H1 (cell line): Measurements from ENCODE around the gene MAN1A2. TPM values are rescaled to one million over a fixed set of nuclear protein-coding genes. Genes with fewer than 3 reads are reported as not detected.
A peak's percentile ranks its signal among the peaks of the same experiment; 100 is the strongest.

Experiments used
- CTCF ChIA-PET: fragments of 300-600 bp; sonication (Branson Sonifier 250); formaldehyde crosslinking; loops from one replicate; lab custom pipeline; 2021; ENCODE audit not compliant: partially characterized antibody; lab: Charles Lee
- POLR2A ChIA-PET: fragments of 300-600 bp; sonication (Branson Sonifier 250); formaldehyde crosslinking; loops from one replicate; lab custom pipeline; 2021; ENCODE audit warnings: inconsistent platforms; ENCODE audit not compliant: partially characterized antibody; lab: Charles Lee
- DNase-seq, 2 experiments: peaks; one replicate each; pipeline versions ENCODE4 v3.0.0 to v3.0.0-alpha.2; 2010 to 2022; ENCODE audit warnings: low spot score in 2 of 2, low read depth in 1 of 2, mixed read lengths in 1 of 2
- FAIRE-seq: peaks from 2 replicates; lab custom pipeline; 2011; peaks lifted over from hg19 to GRCh38; lab: Jason Lieb, UNC
- H2AFZ ChIP-seq: 2 replicates; pipeline ENCODE4 v1.8.1; 2012; ENCODE audit warnings: low read length, inconsistent platforms
- H2AK5ac ChIP-seq: 2 replicates; pipeline ENCODE4 v1.6.1; 2013; ENCODE audit warnings: low read depth, low read length
- H2BK120ac ChIP-seq: replicated peaks from 2 replicates; pipeline ENCODE3; 2013; ENCODE audit warnings: low read depth, low read length, inconsistent platforms
- H2BK12ac ChIP-seq: 2 replicates; pipeline ENCODE4 v1.6.1; 2013; ENCODE audit warnings: low read depth, low read length
- H2BK15ac ChIP-seq: 2 replicates; pipeline ENCODE4 v1.6.1; 2013; ENCODE audit warnings: low read length
- H2BK20ac ChIP-seq: 2 replicates; pipeline ENCODE4 v1.6.1; 2013; ENCODE audit warnings: low read length
- H2BK5ac ChIP-seq: 2 replicates; pipeline ENCODE4 v1.6.1; 2013; ENCODE audit warnings: low read depth, low read length
- H3K14ac ChIP-seq: 2 replicates; pipeline ENCODE4 v1.6.1; 2013; ENCODE audit warnings: inconsistent platforms; ENCODE audit not compliant: insufficient read length
- H3K18ac ChIP-seq: 2 replicates; pipeline ENCODE4 v1.6.1; 2013; ENCODE audit warnings: low read length; ENCODE audit errors: extremely low read depth
- H3K23ac ChIP-seq: 2 replicates; pipeline ENCODE4 v1.6.1; 2013; ENCODE audit warnings: inconsistent platforms; ENCODE audit not compliant: insufficient read length
- H3K23me2 ChIP-seq: 2 replicates; pipeline ENCODE4 v1.6.1; 2013; ENCODE audit warnings: low read depth, low read length
- H3K27ac ChIP-seq: 2 replicates; pipeline ENCODE4 v1.6.1; 2011; ENCODE audit warnings: low read depth, low read length, inconsistent platforms
- H3K27me3 ChIP-seq, 4 experiments: replicated peaks in 1 of 4; 1 replicate in 1 of 4; 2 replicates in 3 of 4; pipeline versions ENCODE4 v1.6.1 to v1.8.1; 2011 to 2013; ENCODE audit warnings: low read length in 3 of 4, mild to moderate bottlenecking in 3 of 4, inconsistent platforms in 2 of 4, mixed read lengths in 2 of 4, moderate library complexity in 1 of 4; ENCODE audit not compliant: control insufficient read depth in 3 of 4, insufficient read depth in 3 of 4; ENCODE audit errors: extremely low read depth in 1 of 4
- H3K36me3 ChIP-seq, 4 experiments: 2 replicates each; pipeline versions ENCODE4 v1.6.1 to v1.8.1; 2011 to 2013; ENCODE audit warnings: mild to moderate bottlenecking in 4 of 4, low read length in 3 of 4, moderate library complexity in 2 of 4, control low read depth in 1 of 4, inconsistent platforms in 1 of 4; ENCODE audit not compliant: insufficient read depth in 4 of 4, control insufficient read depth in 2 of 4
- H3K4ac ChIP-seq: replicated peaks from 2 replicates; pipeline ENCODE3; 2013; ENCODE audit warnings: low read length, low read depth, mixed read lengths, inconsistent platforms; ENCODE audit not compliant: insufficient read length
- H3K4me1 ChIP-seq, 4 experiments: replicated peaks in 1 of 4; 1 replicate in 1 of 4; 2 replicates in 3 of 4; pipeline versions ENCODE4 v1.6.1 to v1.8.1; 2011 to 2013; ENCODE audit warnings: low read length in 3 of 4, inconsistent platforms in 2 of 4, mixed read lengths in 1 of 4; ENCODE audit not compliant: insufficient read depth in 4 of 4, control insufficient read depth in 3 of 4
- H3K4me2 ChIP-seq, 2 experiments: 2 replicates each; pipeline versions ENCODE4 v1.6.1 to v1.8.1; 2011 to 2013; ENCODE audit warnings: low read depth in 2 of 2, low read length in 2 of 2, control low read depth in 1 of 2, inconsistent platforms in 1 of 2, mild to moderate bottlenecking in 1 of 2; ENCODE audit not compliant: insufficient read depth in 1 of 2
- H3K4me3 ChIP-seq, 4 experiments: fragments of 200-600, 300-600 bp in 1 of 4; sonication (generic), shearing (Covaris generic), sonication (Bioruptor Twin) in 1 of 4; 2 replicates each; pipeline versions ENCODE4 v1.5.1 to v1.8.1; 2011 to 2016; ENCODE audit warnings: low read length in 4 of 4, low read depth in 3 of 4, control low read depth in 2 of 4, inconsistent platforms in 2 of 4, mild to moderate bottlenecking in 2 of 4, mixed read lengths in 1 of 4, moderate library complexity in 1 of 4; ENCODE audit not compliant: insufficient read depth in 2 of 4; ENCODE audit errors: extremely low read depth in 1 of 4
- H3K56ac ChIP-seq: replicated peaks from 2 replicates; pipeline ENCODE3; 2013; ENCODE audit warnings: low read depth, mild to moderate bottlenecking, mixed read lengths, low read length, inconsistent platforms; ENCODE audit not compliant: insufficient read length
- H3K79me1 ChIP-seq: 2 replicates; pipeline ENCODE4 v1.6.1; 2013; ENCODE audit warnings: low read depth, low read length, control low read depth
- H3K79me2 ChIP-seq, 2 experiments: 2 replicates each; pipeline versions ENCODE4 v1.6.1 to v1.8.1; 2012 to 2013; ENCODE audit warnings: low read length in 2 of 2, mild to moderate bottlenecking in 2 of 2, inconsistent platforms in 1 of 2; ENCODE audit not compliant: insufficient read depth in 2 of 2, control insufficient read depth in 1 of 2
- H3K9ac ChIP-seq, 4 experiments: replicated peaks in 1 of 4; 1 replicate in 1 of 4; 2 replicates in 3 of 4; pipeline versions ENCODE4 v1.6.1 to v1.8.1; 2011 to 2013; ENCODE audit warnings: low read depth in 3 of 4, low read length in 3 of 4, control low read depth in 2 of 4, mild to moderate bottlenecking in 2 of 4, moderate library complexity in 2 of 4, inconsistent platforms in 1 of 4; ENCODE audit errors: extremely low read depth in 1 of 4
- H3K9me3 ChIP-seq, 2 experiments: 2 replicates each; pipeline versions ENCODE4 v1.6.1 to v1.8.1; 2012 to 2013; ENCODE audit warnings: mild to moderate bottlenecking in 2 of 2, moderate library complexity in 2 of 2, control low read depth in 1 of 2, inconsistent platforms in 1 of 2, low read depth in 1 of 2, low read length in 1 of 2, mixed read lengths in 1 of 2; ENCODE audit not compliant: insufficient read depth in 2 of 2
- H4K20me1 ChIP-seq, 2 experiments: replicated peaks in 1 of 2; 2 replicates each; pipeline versions ENCODE3 to v1.8.1; 2011 to 2013; ENCODE audit warnings: inconsistent platforms in 2 of 2, low read length in 2 of 2, mild to moderate bottlenecking in 1 of 2; ENCODE audit not compliant: insufficient read depth in 2 of 2, control insufficient read depth in 1 of 2
- H4K5ac ChIP-seq: 2 replicates; pipeline ENCODE4 v1.6.1; 2013; ENCODE audit warnings: low read length, low read depth, mixed read lengths, inconsistent platforms; ENCODE audit not compliant: insufficient read length
- H4K8ac ChIP-seq: 2 replicates; pipeline ENCODE4 v1.8.0; 2013; ENCODE audit warnings: mild to moderate bottlenecking, moderate library complexity, low read length, inconsistent platforms; ENCODE audit not compliant: insufficient read depth; ENCODE audit errors: extremely low read depth
- H4K91ac ChIP-seq: replicated peaks from 2 replicates; pipeline ENCODE3; 2013; ENCODE audit warnings: low read length, mixed read lengths, inconsistent platforms; ENCODE audit not compliant: insufficient read length
- ASH2L ChIP-seq: fragments of 200-600, 300-600 bp; sonication (generic); IDR thresholded peaks from one replicate; pipeline ENCODE4 v1.7.1; 2017; ENCODE audit warnings: low read length
- BCL11A ChIP-seq, 2 experiments: IDR thresholded peaks; one replicate each; pipeline ENCODE4 v1.6.1; 2011; ENCODE audit warnings: low read depth in 2 of 2, low read length in 2 of 2, mild to moderate bottlenecking in 2 of 2
- CHD2 ChIP-seq: IDR thresholded peaks from 2 replicates; pipeline ENCODE4 v1.6.1; 2012; ENCODE audit warnings: low read length, improper control_type of control experiment
- E2F6 ChIP-seq: IDR thresholded peaks from 2 replicates; pipeline ENCODE4 v1.6.1; 2012; ENCODE audit warnings: inconsistent platforms
- EGR1 ChIP-seq: IDR thresholded peaks from 2 replicates; pipeline ENCODE4 v1.6.1; 2011; ENCODE audit warnings: low read depth, low read length, borderline replicate concordance
- JUND ChIP-seq: IDR thresholded peaks from 2 replicates; pipeline ENCODE4 v1.6.1; 2011; ENCODE audit warnings: mild to moderate bottlenecking, improper control_type of control experiment, low read length
- POU5F1 ChIP-seq: IDR thresholded peaks from 2 replicates; pipeline ENCODE4 v1.6.1; 2011; ENCODE audit warnings: low read depth, mild to moderate bottlenecking, low read length, moderate library complexity
- SAP30 ChIP-seq: fragments of 300-600 bp; sonication (generic); IDR thresholded peaks from 2 replicates; pipeline ENCODE4 v1.7.1; 2012; ENCODE audit warnings: low read length, moderate library complexity, mild to moderate bottlenecking, inconsistent platforms; ENCODE audit not compliant: insufficient read depth, insufficient replicate concordance
- SP2 ChIP-seq: IDR thresholded peaks from 2 replicates; pipeline ENCODE4 v1.6.1; 2012; ENCODE audit warnings: mild to moderate bottlenecking, low read length, inconsistent platforms
- TBP ChIP-seq: IDR thresholded peaks from 2 replicates; pipeline ENCODE4 v1.6.1; 2011; ENCODE audit warnings: low read depth, low read length, improper control_type of control experiment
- WGBS, 2 experiments: shearing (Covaris generic) in 1 of 2; methylation state at CpG; one replicate each; pipeline versions ENCODE4 v1.1.6 to v1.1.7; 2013 to 2015; ENCODE audit warnings: low lambda C conversion rate in 2 of 2, mixed read lengths in 2 of 2, inconsistent platforms in 1 of 2, low coverage in 1 of 2, missing lambda C conversion rate in 1 of 2; ENCODE audit not compliant: insufficient replicate concordance in 2 of 2, insufficient coverage in 1 of 2, insufficient read length in 1 of 2; ENCODE audit errors: extremely low coverage in 1 of 2, missing lambda C conversion rate in 1 of 2; 5-methylcytosine and 5-hydroxymethylcytosine counted together
- polyA plus RNA-seq, 7 experiments: library from polyadenylated mRNA; depleted of rRNA in 3 of 7; stranded (reverse) in 5 of 7; unstranded in 2 of 7; fragments of >200 nt in 5 of 7; fragments of 200-250 nt in 2 of 7; gene quantifications; 1 replicate in 5 of 7; 2 replicates in 1 of 7; 4 replicates in 1 of 7; pipeline versions ENCODE4 v1.2.1 to v1.2.3, GENCODE V29; 2011 to 2013; ENCODE audit warnings: missing spikeins in 2 of 7, mixed read lengths in 2 of 7
- total RNA-seq: library from RNA; stranded (reverse); fragmentation: NEBNext Ultra II Directional; extraction: Animal tissue kit (Norgen Biotek cat#: 25700); gene quantifications from 2 replicates; pipeline ENCODE4 v1.2.1, GENCODE V29; 2021

Gene MAN1A2
- total and polyA plus RNA-seq, 2 of the 8 experiments (the other 6 are each of a cell fraction or from before 2014, with no cell fraction given) = 5.5 to 18.8 TPM

DNA sequence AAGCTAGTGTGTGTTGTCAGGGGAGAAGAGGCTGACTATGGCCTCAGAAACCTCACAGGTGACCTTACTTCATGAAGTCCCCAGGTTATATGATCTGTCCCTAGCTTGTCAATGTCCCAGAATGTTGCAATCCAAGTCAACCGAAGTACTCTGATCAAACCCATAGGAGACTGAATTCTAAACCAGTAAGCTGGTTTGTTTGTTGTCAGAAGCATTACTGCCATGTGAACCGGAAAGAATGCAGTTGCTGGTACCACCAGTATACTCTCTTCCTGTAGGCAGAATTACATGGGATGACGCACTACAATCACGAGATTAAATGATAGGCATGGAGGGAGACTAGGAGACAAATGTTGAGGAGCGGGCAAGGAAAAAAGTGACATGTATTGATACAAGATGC is 26.1 kb upstream of the MAN1A2 start:
- peaks cover 0 to 2% (median 1%) of the 10 kb centered on the region in 4 experiments; a peak in 3 of 7 replicates for H3K4me1 ChIP-seq
- H2BK15ac ChIP-seq = no peak overlapping the region
- H4K20me1 ChIP-seq = no peaks in the 10 kb centered on the region
- peak overlapping the region; percentile 2 for H3K14ac ChIP-seq
- no peak overlapping the region for H4K5ac ChIP-seq
- no peak overlapping the region for H3K23ac ChIP-seq
- 0 out of 2 replicates have a peak overlapping the region, but pooled peaks have one; percentile 10 for H2AFZ ChIP-seq
- no peak overlapping the region for H3K9ac ChIP-seq
- no peak for DNase-seq
- no peak overlapping the region for H3K18ac ChIP-seq
- H2BK20ac ChIP-seq = no peak overlapping the region
- ChIA-PET CTCF (interaction anchor here (1.2 to 2.0 kb wide), 3 partner anchors 8 to 28 kb away, joined by 4 to 6 read pairs (median 6); no protein-coding TSS in a partner anchor), POLR2A (interaction anchor here (1.1 kb wide), 1 partner anchor 17 kb away, joined by 3 read pairs; no protein-coding TSS in a partner anchor)
- no peaks in the 10 kb centered on the region for H3K79me2 ChIP-seq
- no peaks in the 10 kb centered on the region for H3K9me3 ChIP-seq
- no peak overlapping the region for H3K56ac ChIP-seq
- H2BK5ac ChIP-seq = no peak overlapping the region
- H3K79me1 ChIP-seq = no peaks in the 10 kb centered on the region
- no peak overlapping the region for H3K4me2 ChIP-seq
- H3K27me3 ChIP-seq = peaks cover 0 to 3% (median 0%) of the 10 kb centered on the region in 4 experiments; a peak in 3 of 7 replicates
- TF ChIP-seq ASH2L (no peak), CHD2 (no peak), POU5F1 (no peak), TBP (no peak), SP2 (no peak), BCL11A (IDR thresholded peaks at IDR 0.05; ENCODE audit: low read depth in 2 of 2, low read length in 2 of 2) (no peak), SAP30 (no peak), JUND (no peak), E2F6 (no peak), EGR1 (no peak)
- no peak overlapping the region for H4K8ac ChIP-seq
- no peak overlapping the region for H3K4ac ChIP-seq
- no peak for FAIRE-seq
- no peak overlapping the region for H2BK12ac ChIP-seq
- no peak overlapping the region for H3K4me3 ChIP-seq
- 93% methylated on average over 5 of the region's 5 CpGs; no CpG with 5 or more reads in 1 of the 2 experiments for WGBS, 2 experiments
- H3K36me3 ChIP-seq = no peaks in the 10 kb centered on the region
- H2AK5ac ChIP-seq = no peak overlapping the region
- no peak overlapping the region for H2BK120ac ChIP-seq
- H3K27ac ChIP-seq = no peak overlapping the region
- no peaks in the 10 kb centered on the region for H3K23me2 ChIP-seq
- no peak overlapping the region for H4K91ac ChIP-seq
